Dermis blood vessel endothelial cell (primary cell): ENCODE data around the gene ZNF726. TPM values are rescaled to one million over a fixed set of nuclear protein-coding genes. Genes with fewer than 3 reads are reported as not detected.
"Not testable (repeated sequence)": the region's sequence is repeated elsewhere in the genome, so short reads cannot be mapped to it uniquely, and the experiment has no call there.

ENCODE experiments used
- DNase-seq: peaks from one replicate; pipeline ENCODE4 v3.0.0; 2010
- total RNA-seq: library from RNA; depleted of rRNA; stranded (reverse); fragments of >200 nt; gene quantifications from 2 replicates; pipeline ENCODE4 v1.2.3, GENCODE V29; 2014

ZNF726 gene
- total RNA-seq: 6.1 and 7.8 TPM in 2 replicates

- peak; percentile 98 for DNase-seq
Measured at GRCh38 chr19:23914402-23915286, at the start of gene ZNF726. ZNF726 (plus strand) TSS chr19:23914886; CDS start chr19:23914995, 109 bp downstream.

DNA sequence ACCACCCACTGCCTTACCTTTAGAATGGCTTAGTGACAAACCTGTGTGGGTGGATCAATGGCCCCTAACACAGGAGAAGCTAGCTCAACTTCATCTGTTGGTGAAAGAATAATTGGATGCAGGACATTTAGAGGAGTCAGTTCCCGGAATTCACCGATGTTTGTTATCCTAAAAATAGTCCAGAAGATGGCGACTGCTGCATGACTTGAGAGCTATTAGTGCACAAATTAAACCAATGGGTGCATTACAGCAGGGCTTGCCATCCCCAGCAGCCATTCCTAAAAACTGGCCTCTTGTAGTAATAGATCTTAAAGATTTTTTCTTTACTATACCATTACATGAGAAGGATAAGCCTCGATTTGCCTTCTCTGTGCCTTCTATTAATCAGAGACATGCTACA lies 46.8 kb upstream of the ZNF726 start:
- DNase-seq: no peak

DNA sequence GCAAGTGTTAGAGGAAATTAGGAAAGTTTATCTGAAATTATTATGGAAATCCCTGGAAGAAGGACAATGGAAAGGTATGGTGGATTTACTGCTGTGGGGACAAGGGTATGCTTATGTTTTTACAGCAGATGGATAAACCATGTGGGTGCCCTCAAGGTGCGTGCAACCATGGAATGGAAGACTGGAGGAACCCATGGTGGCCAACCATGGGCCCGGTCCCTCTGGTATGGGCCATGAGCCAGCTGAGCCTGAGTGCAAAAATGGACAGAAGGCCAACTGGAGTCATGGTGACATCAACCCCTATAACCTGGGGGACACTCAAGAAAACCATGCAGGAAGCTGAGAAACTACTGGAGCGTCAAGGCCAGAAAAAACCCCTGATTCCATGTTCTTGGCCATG lies 46.1 kb upstream of the ZNF726 start:
- DNase-seq: no peak

- no peak for DNase-seq
Measured at GRCh38 chr19:23872282-23872919, 42.3 kb upstream of the ZNF726 start.

DNA sequence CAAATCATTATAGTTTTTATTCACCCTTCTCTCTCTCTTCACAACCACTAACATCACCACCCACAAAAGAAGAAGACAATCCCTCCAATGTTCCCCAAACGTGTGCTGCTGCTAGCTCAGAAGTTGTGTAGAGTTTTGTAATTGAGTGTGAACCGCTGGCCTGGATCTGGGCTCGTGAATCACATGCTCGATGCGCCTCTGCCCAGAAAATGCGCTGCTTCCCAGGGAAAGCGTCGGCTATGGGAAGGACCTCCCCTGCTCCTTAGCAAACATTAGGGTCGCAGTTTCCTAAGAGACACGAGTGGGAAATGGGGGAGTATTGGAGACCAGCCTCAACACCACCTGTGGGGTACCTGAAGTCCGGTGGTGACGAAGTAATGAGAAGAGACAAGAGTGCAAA lies 38.4 kb upstream of the ZNF726 start:
- no peak for DNase-seq

DNA sequence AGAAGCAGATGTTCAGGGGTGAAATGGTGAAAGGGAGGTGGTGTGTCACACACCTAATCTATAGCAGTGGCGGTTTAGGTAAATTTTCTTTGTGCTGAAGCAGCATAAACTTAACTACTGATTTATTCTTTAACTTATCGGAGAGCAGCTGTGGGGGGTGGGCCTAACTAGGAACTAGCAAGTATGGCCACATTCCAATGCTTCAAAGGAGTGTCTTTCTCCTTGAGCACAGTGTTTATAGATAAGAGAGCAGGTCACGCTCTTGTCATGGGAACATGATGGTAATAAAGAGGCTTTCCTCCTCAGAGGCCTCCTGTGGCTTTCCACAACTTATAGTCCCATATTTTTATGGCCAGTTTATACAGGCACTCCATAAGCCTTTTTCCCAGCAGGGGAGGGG lies 37.9 kb upstream of the ZNF726 start:
- not testable (repeated sequence) for DNase-seq

DNA sequence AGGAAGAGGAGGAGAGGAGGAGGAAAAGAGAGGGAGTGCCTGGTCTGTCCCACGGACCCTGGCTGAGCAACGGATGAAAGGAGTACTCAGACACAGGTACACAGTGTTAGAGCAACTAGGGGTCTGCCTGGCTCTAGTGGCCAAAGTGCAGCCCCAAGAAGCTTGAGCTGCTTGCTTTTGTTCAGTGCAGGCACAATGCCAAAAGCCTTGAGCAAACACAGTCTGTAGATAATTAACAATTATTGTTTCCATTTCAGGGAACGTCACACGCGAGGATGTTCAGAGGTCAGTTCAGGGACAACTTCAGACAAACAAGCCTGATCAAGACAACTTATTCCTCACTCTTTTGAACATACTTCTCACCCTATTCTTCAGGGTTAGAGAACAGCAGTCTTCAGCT lies 32.2 kb upstream of the ZNF726 start:
- peak; percentile 1 for DNase-seq

GRCh38 chr19:23884363-23884762 lies 30.3 kb upstream of the ZNF726 start:
- no peak for DNase-seq

GRCh38 chr19:23887642-23888041 lies 27.0 kb upstream of the ZNF726 start:
- peak; percentile 14 for DNase-seq

- DNase-seq: not testable (repeated sequence)
Measured at GRCh38 chr19:23896096-23896495, 18.6 kb upstream of the ZNF726 start.

DNA sequence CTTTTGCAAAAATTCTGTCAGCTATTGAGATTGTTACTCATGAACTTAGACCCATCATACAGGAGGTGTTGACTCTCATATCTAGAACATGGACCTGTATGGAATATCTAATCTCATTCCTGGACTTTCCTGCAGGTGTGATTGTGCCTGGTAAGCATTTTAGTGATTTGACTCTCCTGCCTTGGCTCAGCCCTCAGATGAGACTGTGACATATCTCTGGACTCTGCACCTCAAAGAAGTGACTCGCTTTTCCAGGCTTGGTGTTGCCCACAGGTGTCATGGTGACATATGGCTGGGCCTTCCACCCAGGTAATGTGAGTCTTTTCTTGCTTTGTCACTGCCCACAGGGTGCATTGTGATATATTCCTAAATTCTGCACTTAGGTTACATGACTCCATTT lies 17.8 kb upstream of the ZNF726 start:
- DNase-seq: no peak

- no peak for DNase-seq
Measured at GRCh38 chr19:23901360-23901759, 13.3 kb upstream of the ZNF726 start.

DNA sequence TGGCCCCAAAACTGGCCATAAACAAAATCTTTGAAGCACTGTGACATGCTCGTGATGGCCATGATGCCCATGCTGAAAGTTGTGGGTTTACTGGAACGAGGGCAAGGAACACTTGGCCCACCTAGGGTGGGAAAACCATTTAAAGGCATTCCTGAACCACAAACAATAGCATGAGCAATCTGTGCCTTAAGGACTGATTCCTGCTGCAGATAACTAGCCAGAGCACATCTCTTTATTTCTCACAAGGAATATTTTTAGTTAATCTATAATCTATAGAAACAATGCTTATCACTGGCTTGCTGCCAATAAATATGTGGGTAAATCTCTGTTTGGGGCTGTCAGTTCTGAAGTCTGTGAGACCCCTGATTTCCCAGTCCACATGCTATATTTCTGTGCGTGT lies 10.3 kb upstream of the ZNF726 start:
- no peak for DNase-seq

GRCh38 chr19:23905771-23906170 lies 8.9 kb upstream of the ZNF726 start:
- no peak for DNase-seq

GRCh38 chr19:23906835-23907234 lies 7.9 kb upstream of the ZNF726 start:
- no peak for DNase-seq

DNA sequence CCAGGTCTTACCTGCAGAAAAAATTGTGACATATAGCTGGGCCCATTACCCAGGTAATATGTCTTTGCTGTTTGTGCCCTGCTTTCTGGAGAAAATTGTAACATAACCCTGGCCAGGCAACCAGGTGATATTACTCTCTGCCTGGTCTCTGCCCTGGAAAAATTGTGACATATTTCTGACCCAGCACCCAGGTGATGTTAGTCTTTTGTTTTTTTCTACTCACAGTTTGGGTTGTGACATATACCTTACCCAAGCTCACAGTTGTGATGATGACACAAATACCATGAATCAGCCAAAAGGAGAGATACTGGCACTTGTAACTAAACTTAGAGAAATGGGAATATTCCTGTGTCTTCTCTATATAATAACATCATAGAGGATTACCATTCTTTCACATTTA lies 6.5 kb upstream of the ZNF726 start:
- DNase-seq: no peak

GRCh38 chr19:23909222-23909621 lies 5.5 kb upstream of the ZNF726 start:
- no peak for DNase-seq

DNA sequence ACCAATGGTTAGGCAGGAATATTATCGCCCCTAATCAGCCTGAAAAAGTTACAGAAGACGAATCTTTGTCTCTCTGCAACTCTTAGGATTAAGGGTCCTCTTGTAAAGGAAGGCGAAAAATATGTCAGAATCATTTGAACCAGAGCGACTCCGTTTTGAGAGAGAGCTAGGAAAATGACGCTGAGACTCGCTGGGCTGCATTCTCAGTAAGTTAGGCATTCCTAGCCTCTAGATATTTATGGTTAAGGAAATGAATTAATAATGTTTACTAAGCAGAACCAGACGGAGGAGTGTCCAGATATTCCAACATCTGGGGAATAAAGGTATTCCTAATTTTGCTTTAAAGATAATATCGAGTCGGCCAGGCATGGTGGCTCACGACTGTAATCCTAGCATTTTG lies 755 bp upstream of the ZNF726 start:
- DNase-seq: no peak

DNA sequence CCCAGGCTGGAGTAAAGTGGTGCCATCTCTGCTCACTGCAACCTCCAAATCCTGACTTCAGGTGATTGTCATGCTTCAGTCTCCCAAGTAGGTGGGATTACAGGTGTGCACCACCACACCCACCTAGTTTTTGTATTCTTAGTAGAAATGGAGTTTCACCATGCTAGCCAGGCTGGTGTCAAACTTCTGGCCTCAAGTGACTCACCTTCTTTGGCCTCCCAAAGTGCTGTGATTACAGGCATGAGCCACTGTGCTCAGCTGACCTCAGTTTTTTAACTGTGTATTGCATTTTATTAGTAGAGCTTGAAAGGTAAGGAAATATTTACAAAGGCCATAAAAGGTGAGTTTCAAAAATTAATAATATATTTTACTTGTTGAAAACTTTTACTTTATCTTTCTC lies 2.3 kb downstream of the ZNF726 start:
- DNase-seq: no peak

- no peak for DNase-seq
Measured at GRCh38 chr19:23917856-23918255, 3.2 kb downstream of the ZNF726 start.

DNA sequence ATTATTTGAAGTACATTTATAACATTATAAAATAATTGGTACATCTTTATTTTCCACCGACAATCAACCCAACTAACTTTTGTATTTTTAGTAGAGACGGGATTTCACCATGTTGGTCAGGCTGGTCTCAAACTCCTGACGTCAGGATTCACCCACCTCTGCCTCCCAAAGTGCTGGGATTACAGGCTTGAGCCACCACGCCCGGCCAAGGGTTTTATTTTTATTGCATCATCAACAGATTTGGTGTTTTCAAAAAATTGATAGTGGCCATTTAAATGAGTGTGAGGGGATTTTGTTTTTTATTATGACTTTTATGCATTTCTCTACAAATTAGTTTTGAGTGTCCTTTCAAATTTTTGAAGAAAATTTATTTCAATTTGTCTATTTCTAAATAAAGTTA lies 10.6 kb downstream of the ZNF726 start:
- no peak for DNase-seq

GRCh38 chr19:23932878-23933277 lies 18.2 kb downstream of the ZNF726 start:
- no peak for DNase-seq

DNA sequence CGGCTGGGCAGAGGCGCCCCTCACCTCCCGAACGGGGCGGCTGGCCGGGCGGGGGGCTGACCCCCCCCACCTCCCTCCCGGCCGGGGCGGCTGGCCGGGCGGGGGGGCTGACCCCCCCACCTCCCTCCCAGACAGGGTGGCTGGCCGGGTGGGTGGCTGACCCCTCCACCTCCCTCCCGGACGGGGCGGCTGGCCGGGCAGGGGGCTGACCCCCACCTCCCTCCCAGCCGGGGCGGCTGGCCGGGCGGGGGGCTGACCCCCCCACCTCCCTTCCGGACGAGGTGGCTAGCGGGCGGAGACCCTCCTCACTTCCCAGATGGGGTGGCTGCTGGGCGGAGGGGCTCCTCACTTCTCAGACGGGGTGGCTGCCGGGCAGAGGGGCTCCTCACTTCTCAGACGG lies 22.3 kb downstream of the ZNF726 start:
- not testable (repeated sequence) for DNase-seq

GRCh38 chr19:23943411-23943810 lies 28.7 kb downstream of the ZNF726 start:
- no peak for DNase-seq
